ENCODE data around the gene GGT7. TPM values are rescaled to one million over a fixed set of nuclear protein-coding genes. Genes with fewer than 3 reads are reported as not detected.

Gene GGT7
- total and polyA plus RNA-seq, 9 of the 15 experiments (the other 6 are each of a cell fraction or from before 2014, with no cell fraction given), result 0.04 to 18.3 (median 5.9) TPM

GRCh38 chr20:34872622-34873224 is at the start of gene GGT7 (continued):
- peak; percentile 37 for TF ChIP-seq MEIS2 (IDR thresholded peaks at IDR 0.05; ENCODE audit: partially characterized antibody)
- no peak for TF ChIP-seq CBX8 (IDR thresholded peaks at IDR 0.05; ENCODE audit: borderline replicate concordance, extremely low read depth, low read depth, low read length, poor library complexity, severe bottlenecking)
- TF ChIP-seq, protein P1, sequence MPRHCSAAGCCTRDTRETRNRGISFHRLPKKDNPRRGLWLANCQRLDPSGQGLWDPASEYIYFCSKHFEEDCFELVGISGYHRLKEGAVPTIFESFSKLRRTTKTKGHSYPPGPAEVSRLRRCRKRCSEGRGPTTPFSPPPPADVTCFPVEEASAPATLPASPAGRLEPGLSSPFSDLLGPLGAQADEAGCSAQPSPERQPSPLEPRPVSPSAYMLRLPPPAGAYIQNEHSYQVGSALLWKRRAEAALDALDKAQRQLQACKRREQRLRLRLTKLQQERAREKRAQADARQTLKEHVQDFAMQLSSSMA (CRISPR knock-in tag; IDR thresholded peaks at IDR 0.05), result no peak
- TF ChIP-seq ZNF76 (CRISPR knock-in tag; IDR thresholded peaks at IDR 0.05; ENCODE audit: borderline replicate concordance), result no peak
- TF ChIP-seq, protein P2, sequence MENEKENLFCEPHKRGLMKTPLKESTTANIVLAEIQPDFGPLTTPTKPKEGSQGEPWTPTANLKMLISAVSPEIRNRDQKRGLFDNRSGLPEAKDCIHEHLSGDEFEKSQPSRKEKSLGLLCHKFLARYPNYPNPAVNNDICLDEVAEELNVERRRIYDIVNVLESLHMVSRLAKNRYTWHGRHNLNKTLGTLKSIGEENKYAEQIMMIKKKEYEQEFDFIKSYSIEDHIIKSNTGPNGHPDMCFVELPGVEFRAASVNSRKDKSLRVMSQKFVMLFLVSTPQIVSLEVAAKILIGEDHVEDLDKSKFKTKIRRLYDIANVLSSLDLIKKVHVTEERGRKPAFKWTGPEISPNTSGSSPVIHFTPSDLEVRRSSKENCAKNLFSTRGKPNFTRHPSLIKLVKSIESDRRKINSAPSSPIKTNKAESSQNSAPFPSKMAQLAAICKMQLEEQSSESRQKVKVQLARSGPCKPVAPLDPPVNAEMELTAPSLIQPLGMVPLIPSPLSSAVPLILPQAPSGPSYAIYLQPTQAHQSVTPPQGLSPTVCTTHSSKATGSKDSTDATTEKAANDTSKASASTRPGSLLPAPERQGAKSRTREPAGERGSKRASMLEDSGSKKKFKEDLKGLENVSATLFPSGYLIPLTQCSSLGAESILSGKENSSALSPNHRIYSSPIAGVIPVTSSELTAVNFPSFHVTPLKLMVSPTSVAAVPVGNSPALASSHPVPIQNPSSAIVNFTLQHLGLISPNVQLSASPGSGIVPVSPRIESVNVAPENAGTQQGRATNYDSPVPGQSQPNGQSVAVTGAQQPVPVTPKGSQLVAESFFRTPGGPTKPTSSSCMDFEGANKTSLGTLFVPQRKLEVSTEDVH (IDR thresholded peaks at IDR 0.05; ENCODE audit: low read depth, partially characterized antibody), result no peak
- TF ChIP-seq HNRNPUL1 (IDR thresholded peaks at IDR 0.05; ENCODE audit: low read length), result no peak
- TF ChIP-seq NKRF (IDR thresholded peaks at IDR 0.05; ENCODE audit: borderline replicate concordance), result no peak
- TF ChIP-seq CBX1 (IDR thresholded peaks at IDR 0.05; ENCODE audit: low read depth), result no peak
- no peak for TF ChIP-seq ZNF717 (CRISPR knock-in tag; IDR thresholded peaks at IDR 0.05)
- TF ChIP-seq BDP1 (IDR thresholded peaks at IDR 0.05; ENCODE audit: insufficient read depth, insufficient read length), result no peak
- TF ChIP-seq ZNF239 (CRISPR knock-in tag; IDR thresholded peaks at IDR 0.05), result no peak
- TF ChIP-seq NONO (IDR thresholded peaks at IDR 0.05; ENCODE audit: low read depth in 2 of 2, low read length in 1 of 2), result no peak
- TF ChIP-seq ZNF780A (CRISPR knock-in tag; IDR thresholded peaks at IDR 0.05), result no peak
- no peak for TF ChIP-seq ZC3H4 (CRISPR knock-in tag; IDR thresholded peaks at IDR 0.05; ENCODE audit: borderline replicate concordance)
- TF ChIP-seq, protein P3, sequence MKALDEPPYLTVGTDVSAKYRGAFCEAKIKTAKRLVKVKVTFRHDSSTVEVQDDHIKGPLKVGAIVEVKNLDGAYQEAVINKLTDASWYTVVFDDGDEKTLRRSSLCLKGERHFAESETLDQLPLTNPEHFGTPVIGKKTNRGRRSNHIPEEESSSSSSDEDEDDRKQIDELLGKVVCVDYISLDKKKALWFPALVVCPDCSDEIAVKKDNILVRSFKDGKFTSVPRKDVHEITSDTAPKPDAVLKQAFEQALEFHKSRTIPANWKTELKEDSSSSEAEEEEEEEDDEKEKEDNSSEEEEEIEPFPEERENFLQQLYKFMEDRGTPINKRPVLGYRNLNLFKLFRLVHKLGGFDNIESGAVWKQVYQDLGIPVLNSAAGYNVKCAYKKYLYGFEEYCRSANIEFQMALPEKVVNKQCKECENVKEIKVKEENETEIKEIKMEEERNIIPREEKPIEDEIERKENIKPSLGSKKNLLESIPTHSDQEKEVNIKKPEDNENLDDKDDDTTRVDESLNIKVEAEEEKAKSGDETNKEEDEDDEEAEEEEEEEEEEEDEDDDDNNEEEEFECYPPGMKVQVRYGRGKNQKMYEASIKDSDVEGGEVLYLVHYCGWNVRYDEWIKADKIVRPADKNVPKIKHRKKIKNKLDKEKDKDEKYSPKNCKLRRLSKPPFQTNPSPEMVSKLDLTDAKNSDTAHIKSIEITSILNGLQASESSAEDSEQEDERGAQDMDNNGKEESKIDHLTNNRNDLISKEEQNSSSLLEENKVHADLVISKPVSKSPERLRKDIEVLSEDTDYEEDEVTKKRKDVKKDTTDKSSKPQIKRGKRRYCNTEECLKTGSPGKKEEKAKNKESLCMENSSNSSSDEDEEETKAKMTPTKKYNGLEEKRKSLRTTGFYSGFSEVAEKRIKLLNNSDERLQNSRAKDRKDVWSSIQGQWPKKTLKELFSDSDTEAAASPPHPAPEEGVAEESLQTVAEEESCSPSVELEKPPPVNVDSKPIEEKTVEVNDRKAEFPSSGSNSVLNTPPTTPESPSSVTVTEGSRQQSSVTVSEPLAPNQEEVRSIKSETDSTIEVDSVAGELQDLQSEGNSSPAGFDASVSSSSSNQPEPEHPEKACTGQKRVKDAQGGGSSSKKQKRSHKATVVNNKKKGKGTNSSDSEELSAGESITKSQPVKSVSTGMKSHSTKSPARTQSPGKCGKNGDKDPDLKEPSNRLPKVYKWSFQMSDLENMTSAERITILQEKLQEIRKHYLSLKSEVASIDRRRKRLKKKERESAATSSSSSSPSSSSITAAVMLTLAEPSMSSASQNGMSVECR (CRISPR knock-in tag; IDR thresholded peaks at IDR 0.05), result no peak
- TF ChIP-seq RBM14 (IDR thresholded peaks at IDR 0.05; ENCODE audit: borderline replicate concordance, insufficient read depth, low read depth, low read length), result no peak
- peak; percentile 65 for TF ChIP-seq PHF20 (IDR thresholded peaks at IDR 0.05; ENCODE audit: partially characterized antibody)
